Testis (tissue), 3 donors: ENCODE measurements around the gene ERMP1. TPM values are rescaled to one million over a fixed set of nuclear protein-coding genes. Genes with fewer than 3 reads are reported as not detected.

Experiments
- DNase-seq: peaks from one replicate; pipeline ENCODE4 v3.0.0-alpha.2; 2019
- H3K27ac ChIP-seq, 2 donors: fragments of 200-600 bp; sonication (generic); one replicate each; pipeline ENCODE4 v1.5.1; 2019
- H3K27me3 ChIP-seq: fragments of 200-600 bp; sonication (generic); one replicate; pipeline ENCODE4 v1.5.1; 2019
- H3K36me3 ChIP-seq: fragments of 200-600 bp; sonication (generic); one replicate; pipeline ENCODE4 v1.5.1; 2017; ENCODE audit warnings: low read depth; ENCODE audit errors: missing control alignments
- H3K4me1 ChIP-seq: fragments of 200-600 bp; sonication (generic); one replicate; pipeline ENCODE4 v1.5.1; 2019
- H3K4me3 ChIP-seq, 2 donors: fragments of 200-600 bp; sonication (generic); one replicate each; pipeline ENCODE4 v1.5.1; 2017 to 2019
- H3K9me3 ChIP-seq: fragments of 200-600 bp; sonication (generic); one replicate; pipeline ENCODE4 v1.5.1; 2017
- POLR2A ChIP-seq: fragments of 450-650 bp; IDR thresholded peaks from one replicate; pipeline ENCODE4 v1.6.1; 2017; ENCODE audit warnings: antibody characterized with exemption, mild to moderate bottlenecking, moderate library complexity
- WGBS, 2 donors: methylation state at CpG; one replicate each; pipeline ENCODE4 v1.1.5; 2018; 5-methylcytosine and 5-hydroxymethylcytosine counted together
- intact Hi-C: fragments of 100-400 bp; cut with DNase I; formaldehyde crosslinking; loops from one replicate; pipeline ENCODE4 v1.15.1; 2023; ENCODE audit warnings: low total_unique reads
- polyA plus RNA-seq: library from polyadenylated mRNA; stranded (reverse); fragments of 350-450 nt; fragmentation: Illumina TruSeq; extraction: RNeasy Lipid Tissue Mini Kit (QIAGEN cat#74804); gene quantifications from one replicate; pipeline ENCODE4 v1.2.3, GENCODE V29; 2014; ENCODE audit warnings: low read depth, low replicate concordance; ENCODE audit not compliant: insufficient read depth
- total RNA-seq, 2 donors: library from RNA; depleted of rRNA; stranded (reverse); fragments of >200 nt; gene quantifications; one replicate each; pipeline ENCODE4 v1.2.3, GENCODE V29; 2016
- TF ChIP-seq, protein P1 (sequence below), 3 experiments: fragments of 450-650 bp in 2 of 3; fragments of 200-600 bp in 1 of 3; sonication (generic) in 1 of 3; IDR thresholded peaks; one replicate each; pipeline ENCODE4 v1.5.1; 2016 to 2019; ENCODE audit warnings: antibody characterized with exemption in 3 of 3, mild to moderate bottlenecking in 2 of 3, moderate library complexity in 1 of 3

Gene ERMP1
- total and polyA plus RNA-seq, 3 donors from 2014 or later, result 25.7 to 28.9 (median 28.4) TPM

DNA sequence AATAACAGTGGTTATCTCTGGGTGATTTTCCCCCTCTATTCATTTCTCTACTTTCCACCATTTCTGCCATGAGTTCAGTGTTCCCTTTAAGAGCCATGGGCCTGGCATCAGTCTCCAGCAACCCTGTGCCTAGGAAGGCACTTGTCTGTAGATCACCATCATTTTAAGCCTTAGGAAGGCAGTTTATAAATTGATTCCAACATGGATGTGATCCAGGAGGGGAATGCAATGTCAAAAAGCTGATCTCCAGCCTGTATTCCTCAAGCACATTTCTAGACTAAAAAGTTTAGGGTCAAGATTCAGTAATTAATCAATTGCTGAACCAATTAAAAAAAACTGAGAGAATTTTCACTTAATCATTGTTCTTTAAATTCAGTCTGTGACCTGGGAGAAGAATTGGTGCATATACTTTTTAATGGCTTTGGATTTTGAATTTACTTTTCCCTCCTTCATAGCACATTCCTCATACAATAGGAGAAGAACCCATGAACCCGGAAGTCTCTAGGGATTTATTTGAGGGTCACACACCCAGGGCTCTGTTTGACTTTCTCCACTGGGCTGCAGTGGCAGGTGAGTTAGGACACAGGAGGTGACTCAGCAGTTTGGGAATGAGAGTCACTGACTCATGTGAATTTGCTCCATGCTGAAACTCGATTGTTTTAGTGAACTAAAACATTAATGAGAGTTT is 6.1 kb upstream of the ERMP1 start:
- H3K27ac ChIP-seq, result no peak overlapping the region
- no peak for DNase-seq
- TF ChIP-seq POLR2A, result no peak
- TF ChIP-seq, protein P1, sequence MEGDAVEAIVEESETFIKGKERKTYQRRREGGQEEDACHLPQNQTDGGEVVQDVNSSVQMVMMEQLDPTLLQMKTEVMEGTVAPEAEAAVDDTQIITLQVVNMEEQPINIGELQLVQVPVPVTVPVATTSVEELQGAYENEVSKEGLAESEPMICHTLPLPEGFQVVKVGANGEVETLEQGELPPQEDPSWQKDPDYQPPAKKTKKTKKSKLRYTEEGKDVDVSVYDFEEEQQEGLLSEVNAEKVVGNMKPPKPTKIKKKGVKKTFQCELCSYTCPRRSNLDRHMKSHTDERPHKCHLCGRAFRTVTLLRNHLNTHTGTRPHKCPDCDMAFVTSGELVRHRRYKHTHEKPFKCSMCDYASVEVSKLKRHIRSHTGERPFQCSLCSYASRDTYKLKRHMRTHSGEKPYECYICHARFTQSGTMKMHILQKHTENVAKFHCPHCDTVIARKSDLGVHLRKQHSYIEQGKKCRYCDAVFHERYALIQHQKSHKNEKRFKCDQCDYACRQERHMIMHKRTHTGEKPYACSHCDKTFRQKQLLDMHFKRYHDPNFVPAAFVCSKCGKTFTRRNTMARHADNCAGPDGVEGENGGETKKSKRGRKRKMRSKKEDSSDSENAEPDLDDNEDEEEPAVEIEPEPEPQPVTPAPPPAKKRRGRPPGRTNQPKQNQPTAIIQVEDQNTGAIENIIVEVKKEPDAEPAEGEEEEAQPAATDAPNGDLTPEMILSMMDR (IDR thresholded peaks at IDR 0.05), result no peak

GRCh38 chr9:5835808-5836207 is 2.9 kb upstream of the ERMP1 start:
- Histone ChIP-seq H3K36me3 (no peaks in the 10 kb centered on the region), H3K9me3 (no peaks in the 10 kb centered on the region), H3K27ac (no peak overlapping the region), H3K4me1 (peaks cover 15% of the 10 kb centered on the region), H3K4me3 (no peak overlapping the region), H3K27me3 (no peaks in the 10 kb centered on the region)
- intact Hi-C loops, result no loop called here
- TF ChIP-seq POLR2A, result no peak
- TF ChIP-seq, protein P1 (IDR thresholded peaks at IDR 0.05), result no peak
- DNase-seq, result no peak
- 72 to 86% methylated on average over 1 of the region's 1 CpG for WGBS, 2 donors

More for the DNA sequence above, 6.1 kb upstream of the ERMP1 start:
- intact Hi-C loops, result no loop called here
- no peaks in the 10 kb centered on the region for H3K9me3 ChIP-seq
- peaks cover 20% of the 10 kb centered on the region for H3K4me1 ChIP-seq
- no peaks in the 10 kb centered on the region for H3K27me3 ChIP-seq
- no peak overlapping the region for H3K4me3 ChIP-seq
- no peaks in the 10 kb centered on the region for H3K36me3 ChIP-seq
- 57 to 74% methylated on average over 2 of the region's 2 CpGs for WGBS, 2 donors

- no peaks in the 10 kb centered on the region for H3K36me3 ChIP-seq
- no peaks in the 10 kb centered on the region for H3K27me3 ChIP-seq
- intact Hi-C loops, result no loop called here
- peaks cover 15% of the 10 kb centered on the region for H3K4me1 ChIP-seq
- no peak overlapping the region for H3K27ac ChIP-seq
- H3K9me3 ChIP-seq, result no peaks in the 10 kb centered on the region
- no peak for TF ChIP-seq POLR2A
- TF ChIP-seq, protein P1 (IDR thresholded peaks at IDR 0.05), result no peak
- no peak overlapping the region for H3K4me3 ChIP-seq
- 78 to 89% methylated on average over 1 of the region's 1 CpG for WGBS, 2 donors
- no peak for DNase-seq
These were observed 1.3 kb upstream of the ERMP1 start for GRCh38 chr9:5834214-5834613.

DNA sequence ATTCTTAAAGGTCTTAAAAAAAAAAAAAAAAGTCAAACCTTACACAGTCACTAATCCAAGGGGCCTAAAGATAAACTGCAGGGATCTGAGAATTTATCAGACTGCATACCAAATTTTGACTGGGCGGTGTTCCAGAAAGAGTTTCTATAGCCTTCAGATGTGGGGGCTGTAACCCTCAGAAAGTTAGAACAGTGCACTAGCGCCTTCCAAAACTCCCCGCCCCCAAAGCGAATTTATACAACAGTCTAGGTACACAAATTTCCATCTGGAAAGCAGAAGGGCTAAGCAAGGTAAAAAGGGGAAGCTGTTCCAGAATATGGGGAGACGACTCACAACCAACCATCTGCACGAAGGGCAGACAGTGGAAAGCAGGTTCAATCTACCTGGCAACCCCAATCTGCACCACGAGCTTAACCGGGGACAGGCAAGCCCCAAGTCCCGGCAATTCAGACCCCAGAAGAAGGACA is 813 bp downstream of the ERMP1 start:
- WGBS, 2 donors, result 3% methylated on average over 9 of the region's 9 CpGs
- Histone ChIP-seq H3K27me3 (no peaks in the 10 kb centered on the region), H3K36me3 (no peaks in the 10 kb centered on the region), H3K27ac (peak overlapping the region; percentile 55 to 82), H3K4me3 (peak overlapping the region; percentile 81 to 84), H3K9me3 (no peaks in the 10 kb centered on the region), H3K4me1 (peaks cover 15% of the 10 kb centered on the region)
- peak; percentile 48 for DNase-seq
- no peak for TF ChIP-seq POLR2A
- TF ChIP-seq, protein P1 (IDR thresholded peaks at IDR 0.05), result no peak
- intact Hi-C loops, result no loop called here
